GM18858 (cell line): ENCODE data around the gene PRPF39.
A peak's percentile ranks its signal among the peaks of the same experiment; 100 is the strongest.
"Not testable (repeated sequence)": the region's sequence is repeated elsewhere in the genome, so short reads cannot be mapped to it uniquely, and the experiment has no call there.

Source experiments
- ATAC-seq: cut with Tn5 transposase; IDR thresholded peaks from one replicate; pipeline ENCODE4 v1.9.1; 2021; ENCODE audit not compliant: unreplicated experiment

The PRPF39 gene

GRCh38 chr14:45081096-45081495 lies 2.8 kb upstream of the PRPF39 start:
- ATAC-seq: not testable (repeated sequence)

GRCh38 chr14:45082420-45082819 lies 1.5 kb upstream of the PRPF39 start:
- no peak for ATAC-seq

GRCh38 chr14:45083617-45083975 lies 320 bp upstream of the PRPF39 start:
- ATAC-seq: no peak

GRCh38 chr14:45084946-45085346 lies 1.0 kb downstream of the PRPF39 start:
- ATAC-seq: no peak

GRCh38 chr14:45089813-45090212 lies 5.9 kb downstream of the PRPF39 start:
- peak; percentile 82 for ATAC-seq

- ATAC-seq: no peak
Measured at GRCh38 chr14:45091710-45092109, 7.8 kb downstream of the PRPF39 start.

GRCh38 chr14:45094275-45094674 lies 10.4 kb downstream of the PRPF39 start:
- no peak for ATAC-seq

GRCh38 chr14:45095143-45095542 lies 11.2 kb downstream of the PRPF39 start:
- ATAC-seq: no peak

GRCh38 chr14:45096218-45096617 lies 12.3 kb downstream of the PRPF39 start:
- no peak for ATAC-seq

- no peak for ATAC-seq
Measured at GRCh38 chr14:45103806-45104205, 19.9 kb downstream of the PRPF39 start.

- ATAC-seq: no peak
Measured at GRCh38 chr14:45104561-45104960, 20.6 kb downstream of the PRPF39 start.

- no peak for ATAC-seq
Measured at GRCh38 chr14:45112896-45113781, 29.2 kb downstream of the PRPF39 start.

GRCh38 chr14:45114327-45114726 lies 30.4 kb downstream of the PRPF39 start:
- no peak for ATAC-seq

GRCh38 chr14:45118594-45118993 lies 34.7 kb downstream of the PRPF39 start:
- ATAC-seq: no peak

- no peak for ATAC-seq
Measured at GRCh38 chr14:45120096-45120495, 36.2 kb downstream of the PRPF39 start.

- no peak for ATAC-seq
Measured at GRCh38 chr14:45123271-45123670, 39.4 kb downstream of the PRPF39 start.

- ATAC-seq: no peak
Measured at GRCh38 chr14:45125754-45126153, 41.8 kb downstream of the PRPF39 start.

GRCh38 chr14:45128963-45129629 lies 45.2 kb downstream of the PRPF39 start:
- no peak for ATAC-seq

- no peak for ATAC-seq
Measured at GRCh38 chr14:45133683-45134050, 49.8 kb downstream of the PRPF39 start.

- ATAC-seq: peak; percentile 88
Measured at GRCh38 chr14:45134051-45134958, 50.4 kb downstream of the PRPF39 start, which contains the start of gene FKBP3. Gene FKBP3, minus strand, starts transcription at chr14:45134481. Its CDS starts 25 bp downstream, at chr14:45134456.

GRCh38 chr14:45135156-45135555 lies 51.2 kb downstream of the PRPF39 start:
- no peak for ATAC-seq
